Omental fat pad (tissue), 4 donors: ENCODE results near the gene C12orf75. TPM values are rescaled to one million over a fixed set of nuclear protein-coding genes. Genes with fewer than 3 reads are reported as not detected.

Experiments
- ATAC-seq: fragments of 150-250 bp; one replicate; pipeline ENCODE4 v1.9.1; 2016; ENCODE audit warnings: mild to moderate bottlenecking, moderate library complexity; ENCODE audit not compliant: low FRiP score
- DNase-seq: peaks from one replicate; pipeline ENCODE4 v3.0.0-alpha.2; 2019; ENCODE audit warnings: low spot score
- total RNA-seq, 4 donors: library from RNA; depleted of rRNA; stranded (reverse); fragments of >200 nt; gene quantifications; one replicate each; pipeline ENCODE4 v1.1.0, GENCODE V29; 2016
- TF ChIP-seq, protein P1 (sequence below), 3 donors: fragments of 450-650 bp; IDR thresholded peaks; one replicate each; pipeline ENCODE4 v1.5.1; 2016 to 2017; ENCODE audit warnings: antibody characterized with exemption in 3 of 3, mild to moderate bottlenecking in 3 of 3, moderate library complexity in 2 of 3

C12orf75 gene
- total RNA-seq, 4 donors from 2014 or later, result 3.5 to 7.0 (median 3.8) TPM

DNA sequence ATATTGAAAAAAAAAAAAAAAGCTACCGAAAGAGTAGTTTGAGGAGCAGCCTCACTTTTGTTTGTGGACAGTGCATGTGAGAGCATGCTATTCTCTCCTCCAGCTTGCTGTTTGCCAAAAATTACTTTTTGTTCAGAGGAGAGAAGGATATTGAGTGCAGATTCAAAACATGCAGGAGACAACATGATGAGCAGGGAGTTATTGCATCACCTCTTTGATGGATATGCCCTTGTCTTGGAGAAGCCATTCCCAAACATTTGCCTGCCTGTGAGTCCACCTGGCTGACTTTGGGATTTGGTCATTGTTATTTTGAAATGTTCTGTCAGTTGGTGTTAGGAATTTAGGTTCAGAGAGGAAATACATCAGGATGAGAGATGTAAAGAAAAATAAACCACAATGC lies 2.4 kb downstream of the C12orf75 start:
- no peak for DNase-seq

DNA sequence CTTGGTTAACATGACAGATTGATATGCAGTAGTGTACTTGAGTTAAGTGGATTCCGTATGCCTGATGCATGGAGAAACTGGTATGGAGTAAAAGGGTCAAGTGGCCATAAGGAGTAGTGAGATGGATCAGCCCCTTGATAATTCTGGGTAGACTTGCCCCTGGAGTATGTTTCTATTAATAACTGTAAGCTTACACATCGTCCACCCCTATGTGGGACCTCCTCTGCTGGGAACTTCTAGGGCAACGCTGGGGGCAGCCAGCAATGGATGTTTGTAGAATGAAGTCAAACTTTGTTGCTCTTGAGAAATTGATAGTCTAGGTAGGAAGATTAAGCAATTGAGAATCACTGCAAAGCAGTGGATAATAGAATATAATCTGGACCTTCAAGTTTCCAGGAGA lies 3.5 kb downstream of the C12orf75 start:
- DNase-seq (no peak), ATAC-seq (no peak)
- TF ChIP-seq, protein P1, sequence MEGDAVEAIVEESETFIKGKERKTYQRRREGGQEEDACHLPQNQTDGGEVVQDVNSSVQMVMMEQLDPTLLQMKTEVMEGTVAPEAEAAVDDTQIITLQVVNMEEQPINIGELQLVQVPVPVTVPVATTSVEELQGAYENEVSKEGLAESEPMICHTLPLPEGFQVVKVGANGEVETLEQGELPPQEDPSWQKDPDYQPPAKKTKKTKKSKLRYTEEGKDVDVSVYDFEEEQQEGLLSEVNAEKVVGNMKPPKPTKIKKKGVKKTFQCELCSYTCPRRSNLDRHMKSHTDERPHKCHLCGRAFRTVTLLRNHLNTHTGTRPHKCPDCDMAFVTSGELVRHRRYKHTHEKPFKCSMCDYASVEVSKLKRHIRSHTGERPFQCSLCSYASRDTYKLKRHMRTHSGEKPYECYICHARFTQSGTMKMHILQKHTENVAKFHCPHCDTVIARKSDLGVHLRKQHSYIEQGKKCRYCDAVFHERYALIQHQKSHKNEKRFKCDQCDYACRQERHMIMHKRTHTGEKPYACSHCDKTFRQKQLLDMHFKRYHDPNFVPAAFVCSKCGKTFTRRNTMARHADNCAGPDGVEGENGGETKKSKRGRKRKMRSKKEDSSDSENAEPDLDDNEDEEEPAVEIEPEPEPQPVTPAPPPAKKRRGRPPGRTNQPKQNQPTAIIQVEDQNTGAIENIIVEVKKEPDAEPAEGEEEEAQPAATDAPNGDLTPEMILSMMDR (IDR thresholded peaks at IDR 0.05), result no peak

More for the DNA sequence above, 2.4 kb downstream of the C12orf75 start:
- TF ChIP-seq, protein P1 (IDR thresholded peaks at IDR 0.05), result no peak
- no peak for ATAC-seq

DNA sequence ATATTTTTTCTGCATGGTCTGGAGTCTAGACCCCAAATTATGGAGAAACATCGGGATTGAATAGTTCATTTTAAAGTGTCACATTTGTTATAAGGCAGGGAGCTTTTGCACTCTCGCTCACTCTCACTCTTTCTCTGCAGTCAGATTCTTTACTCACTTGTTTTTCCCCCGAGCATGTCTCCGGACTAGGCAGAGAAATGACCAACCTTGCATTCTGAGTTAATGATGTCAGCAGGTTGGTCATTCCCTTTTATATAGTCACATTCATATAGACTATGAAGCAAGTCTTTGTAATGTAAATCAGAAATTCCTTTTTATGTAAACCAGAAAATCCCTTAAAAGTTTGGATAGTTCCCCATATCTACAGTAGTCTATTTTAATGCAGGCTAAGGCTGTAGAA lies 4.1 kb downstream of the C12orf75 start:
- ATAC-seq (no peak), DNase-seq (no peak)
- TF ChIP-seq, protein P1 (IDR thresholded peaks at IDR 0.05), result no peak

DNA sequence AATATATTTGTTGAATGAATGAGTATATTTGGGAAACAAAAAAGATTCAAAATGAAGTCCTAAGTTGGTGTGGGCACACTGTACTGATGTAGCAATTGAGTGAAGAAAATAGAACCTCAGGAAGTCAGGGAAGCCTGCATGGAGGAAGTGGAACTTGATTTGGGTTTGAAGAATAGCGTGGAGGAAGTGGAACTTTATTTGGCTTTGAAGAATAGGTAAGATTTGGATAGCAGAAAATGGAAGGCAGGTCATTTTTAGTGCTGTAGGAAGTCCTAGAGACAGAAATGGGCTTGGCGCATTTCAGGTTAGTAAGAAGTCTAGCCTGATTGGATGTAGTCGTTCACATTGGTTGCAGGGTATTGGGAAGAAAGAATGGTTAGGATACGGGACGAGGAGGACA lies 5.4 kb downstream of the C12orf75 start:
- DNase-seq (no peak), ATAC-seq (no peak)
- TF ChIP-seq, protein P1 (IDR thresholded peaks at IDR 0.05), result no peak

DNA sequence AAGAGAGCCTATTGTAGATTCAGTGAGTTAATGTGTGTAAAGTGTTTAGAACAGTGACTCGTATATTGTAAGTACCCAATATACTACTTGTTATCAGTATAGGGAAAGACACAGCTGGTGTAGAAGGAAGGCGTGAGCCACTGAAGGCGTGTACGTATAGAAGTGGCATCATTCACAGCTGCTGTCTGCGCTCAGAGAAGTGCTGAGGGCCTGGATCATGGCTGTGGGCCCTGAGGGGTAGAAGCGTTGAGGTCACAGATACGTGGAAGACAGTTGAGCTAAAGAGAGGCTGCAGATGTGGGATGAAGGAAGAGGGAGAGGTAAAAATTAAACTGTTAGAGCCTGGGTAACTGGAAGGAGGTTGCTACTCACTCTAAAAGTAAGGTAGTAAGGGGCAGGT lies 5.9 kb downstream of the C12orf75 start:
- ATAC-seq (no peak), DNase-seq (no peak)
- TF ChIP-seq, protein P1 (IDR thresholded peaks at IDR 0.05), result no peak

DNA sequence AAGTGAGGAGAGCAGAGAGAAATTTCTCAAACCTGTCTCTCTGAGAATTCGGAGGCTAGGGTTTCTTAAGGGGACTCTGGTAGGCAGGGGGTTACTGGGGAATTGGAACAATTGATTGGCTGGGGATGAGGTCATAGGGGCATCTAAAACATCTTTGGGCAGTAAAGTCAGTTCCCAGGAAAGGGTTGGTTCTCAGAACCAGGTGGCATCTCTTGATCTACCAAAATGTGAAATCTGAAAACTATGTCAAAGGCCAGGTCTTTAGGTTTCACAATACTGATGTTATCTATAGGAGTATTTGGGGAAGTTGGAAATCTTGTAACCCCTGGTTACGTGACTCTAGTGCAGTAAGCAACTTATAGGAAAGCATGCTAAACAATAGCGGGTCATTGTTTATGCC lies 6.9 kb downstream of the C12orf75 start:
- no peak for ATAC-seq
- TF ChIP-seq, protein P1 (IDR thresholded peaks at IDR 0.05), result no peak
- DNase-seq, result no peak

DNA sequence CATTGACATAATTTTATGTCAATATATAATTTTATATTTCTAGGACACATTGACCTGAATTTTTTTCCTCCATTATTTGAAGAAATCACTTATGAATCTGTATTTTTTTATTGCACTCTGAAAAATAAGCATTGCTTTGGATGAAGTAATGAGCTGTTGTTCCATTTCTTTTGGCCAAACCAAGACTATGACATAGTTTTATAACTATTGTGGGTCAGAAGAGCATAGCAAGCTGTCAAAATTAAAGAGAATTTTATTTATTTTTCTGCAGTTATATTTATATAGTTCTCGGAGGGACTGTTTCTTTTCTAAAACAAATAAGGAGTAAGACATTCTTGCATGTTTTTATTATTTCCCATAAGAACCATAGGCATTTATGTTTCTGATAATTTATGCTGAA lies 8.5 kb downstream of the C12orf75 start:
- DNase-seq, result no peak
- TF ChIP-seq, protein P1 (IDR thresholded peaks at IDR 0.05), result no peak
- no peak for ATAC-seq
